GM23338 (cell line): Measurements from ENCODE around the gene UNKL. TPM values are rescaled to one million over a fixed set of nuclear protein-coding genes. Genes with fewer than 3 reads are reported as not detected.

Experiments used
- ATAC-seq: fragments of 200-7000 bp; cut with Tn5 transposase; 3 replicates; pipeline ENCODE4 v1.9.1; 2020
- DNase-seq: peaks from one replicate; pipeline ENCODE4 v3.0.0-alpha.2; 2015; ENCODE audit warnings: low spot score
- H2AFZ ChIP-seq: fragments of 200-600 bp; sonication (generic); 2 replicates; pipeline ENCODE4 v1.8.0; 2016; ENCODE audit warnings: antibody characterized with exemption, mild to moderate bottlenecking, moderate library complexity
- H3F3A ChIP-seq: fragments of 200-600 bp; sonication (generic); replicated peaks from 2 replicates; pipeline ENCODE4 v1.8.0; 2017; ENCODE audit warnings: antibody characterized with exemption, mixed run types, low read depth
- H3K27ac ChIP-seq: fragments of 200-600 bp; sonication (generic); 2 replicates; pipeline ENCODE4 v1.6.1; 2016; ENCODE audit warnings: low read depth
- H3K27me3 ChIP-seq: fragments of 200-600 bp; sonication (generic); 2 replicates; pipeline ENCODE4 v1.8.0; 2016; ENCODE audit warnings: mild to moderate bottlenecking, mixed run types, moderate library complexity; ENCODE audit not compliant: insufficient read depth
- H3K36me3 ChIP-seq: fragments of 200-600 bp; sonication (generic); 2 replicates; pipeline ENCODE4 v1.8.0; 2016; ENCODE audit warnings: mild to moderate bottlenecking; ENCODE audit not compliant: insufficient read depth
- H3K4me1 ChIP-seq: fragments of 200-600 bp; sonication (generic); 2 replicates; pipeline ENCODE4 v1.8.0; 2016; ENCODE audit warnings: mild to moderate bottlenecking, moderate library complexity; ENCODE audit not compliant: insufficient read depth
- H3K4me2 ChIP-seq: fragments of 200-600 bp; sonication (generic); 2 replicates; pipeline ENCODE4 v1.7.1; 2017; ENCODE audit warnings: mixed run types
- H3K4me3 ChIP-seq: fragments of 200-600 bp; sonication (generic); 2 replicates; pipeline ENCODE4 v1.6.1; 2016; ENCODE audit warnings: mixed run types
- H3K79me2 ChIP-seq: fragments of 200-600 bp; sonication (generic); replicated peaks from 2 replicates; pipeline ENCODE4 v1.8.0; 2017; ENCODE audit warnings: mild to moderate bottlenecking; ENCODE audit not compliant: insufficient read depth
- H3K9me2 ChIP-seq: fragments of 200-600 bp; sonication (generic); 2 replicates; pipeline ENCODE4 v1.8.0; 2017; ENCODE audit not compliant: insufficient read depth
- H4K20me1 ChIP-seq: fragments of 200-600 bp; sonication (generic); replicated peaks from 2 replicates; pipeline ENCODE4 v1.8.0; 2017; ENCODE audit warnings: mild to moderate bottlenecking; ENCODE audit not compliant: insufficient read depth
- H3K27ac Mint-ChIP-seq: 2 replicates; pipeline ENCODE4 v1.8.0; 2020; ENCODE audit warnings: inconsistent platforms, mild to moderate bottlenecking, moderate library complexity, mixed read lengths
- H3K27me3 Mint-ChIP-seq: 3 replicates; pipeline ENCODE4 v1.8.0; 2022; ENCODE audit warnings: low read depth, mild to moderate bottlenecking, moderate library complexity, mixed read lengths, inconsistent platforms; ENCODE audit not compliant: insufficient read depth, poor library complexity
- H3K36me3 Mint-ChIP-seq: 3 replicates; pipeline ENCODE4 v1.8.0; 2021; ENCODE audit warnings: low read depth, mild to moderate bottlenecking, inconsistent platforms, moderate library complexity, mixed read lengths
- H3K4me1 Mint-ChIP-seq: 3 replicates; pipeline ENCODE4 v1.8.0; 2020; ENCODE audit warnings: mild to moderate bottlenecking, inconsistent platforms, mixed read lengths
- H3K4me3 Mint-ChIP-seq: 3 replicates; pipeline ENCODE4 v1.8.0; 2021; ENCODE audit warnings: moderate library complexity, mild to moderate bottlenecking, inconsistent platforms, mixed read lengths
- H3K9me3 Mint-ChIP-seq: 3 replicates; pipeline ENCODE4 v1.8.0; 2020; ENCODE audit warnings: moderate library complexity, mild to moderate bottlenecking, inconsistent platforms, mixed read lengths
- CREB1 ChIP-seq: fragments of 250-450 bp; sonication (Bioruptor Pico); IDR thresholded peaks from 2 replicates; pipeline ENCODE4 v1.5.0; 2020; ENCODE audit warnings: low read depth, mild to moderate bottlenecking, moderate library complexity
- CTCF ChIP-seq, 2 experiments: fragments of 200-600 bp in 1 of 2; sonication (generic) in 1 of 2; conservative IDR thresholded peaks; 2 replicates each; pipeline versions ENCODE4 v1.5.1 to v1.6.1; 2016 to 2017; ENCODE audit warnings: antibody characterized with exemption in 2 of 2, low read depth in 2 of 2, mild to moderate bottlenecking in 2 of 2, moderate library complexity in 1 of 2
- ETS1 ChIP-seq: IDR thresholded peaks from 2 replicates; pipeline ENCODE4 v1.6.1; 2016; ENCODE audit warnings: antibody characterized with exemption
- EZH2 ChIP-seq: fragments of 200-600 bp; sonication (generic); IDR thresholded peaks from one replicate; pipeline ENCODE4 v1.8.0; 2017; ENCODE audit warnings: antibody characterized with exemption, mild to moderate bottlenecking, low read depth; ENCODE audit not compliant: unreplicated experiment
- EZH2phosphoT487 ChIP-seq: fragments of 200-600 bp; sonication (generic); IDR thresholded peaks from one replicate; pipeline ENCODE4 v1.8.1; 2018; ENCODE audit warnings: antibody characterized with exemption; ENCODE audit not compliant: unreplicated experiment
- JUNB ChIP-seq: IDR thresholded peaks from one replicate; pipeline ENCODE4 v1.6.1; 2016; ENCODE audit warnings: antibody characterized with exemption; ENCODE audit not compliant: unreplicated experiment
- NANOG ChIP-seq: IDR thresholded peaks from 2 replicates; pipeline ENCODE4 v1.6.1; 2016; ENCODE audit warnings: antibody characterized with exemption, borderline replicate concordance
- POLR2AphosphoS5 ChIP-seq: IDR thresholded peaks from 2 replicates; pipeline ENCODE4 v1.6.1; 2016; ENCODE audit warnings: antibody characterized with exemption, low read depth
- REST ChIP-seq: IDR thresholded peaks from one replicate; pipeline ENCODE4 v1.6.1; 2018; ENCODE audit warnings: antibody characterized with exemption; ENCODE audit not compliant: unreplicated experiment
- STAT1 ChIP-seq: IDR thresholded peaks from one replicate; pipeline ENCODE4 v1.6.1; 2016; ENCODE audit warnings: antibody characterized with exemption; ENCODE audit not compliant: unreplicated experiment
- ZNF114 ChIP-seq: fragments of 250-450 bp; sonication (Bioruptor Pico); IDR thresholded peaks from 2 replicates; pipeline ENCODE4 v1.5.0; 2020; ENCODE audit warnings: mild to moderate bottlenecking, moderate library complexity
- ZNF331 ChIP-seq: fragments of 250-450 bp; sonication (Bioruptor Pico); IDR thresholded peaks from 2 replicates; pipeline ENCODE4 v1.5.0; 2020; ENCODE audit warnings: low read depth, mild to moderate bottlenecking, moderate library complexity
- polyA plus RNA-seq: library from polyadenylated mRNA; unstranded; fragments of >200 nt; fragmentation: Nextera tagmentation; extraction: Ambion mirVana; gene quantifications from 2 replicates; pipeline ENCODE4 v1.2.1, GENCODE V29; 2016
- total RNA-seq: library from RNA; depleted of rRNA; stranded (reverse); fragments of >200 nt; shearing (Covaris generic); gene quantifications from 2 replicates; pipeline ENCODE4 v1.2.3, GENCODE V29; 2014
- TF ChIP-seq, protein P1 (sequence below): fragments of 250-450 bp; sonication (Bioruptor Pico); IDR thresholded peaks from 2 replicates; pipeline ENCODE4 v1.5.0; 2020; ENCODE audit warnings: mild to moderate bottlenecking, moderate library complexity

UNKL gene
- total and polyA plus RNA-seq, 2 experiments from 2014 or later, result 16.7 to 28.7 TPM

GRCh38 chr16:1313721-1314369 is 100.7 kb downstream of the UNKL start:
- Histone ChIP-seq H4K20me1 (peaks cover 49% of the 10 kb centered on the region), H3K4me1 (peaks cover 7% of the 10 kb centered on the region; the same call in 1 of the 2 replicates), H3K4me3 (no peak overlapping the region), H3K36me3 (peaks cover 30% of the 10 kb centered on the region), H3F3A (no peaks in the 10 kb centered on the region), H3K9me2 (no peaks in the 10 kb centered on the region), H3K27me3 (no peaks in the 10 kb centered on the region), H3K79me2 (peaks cover 87% of the 10 kb centered on the region), H3K27ac (no peak overlapping the region), H2AFZ (no peak overlapping the region), H3K4me2 (no peak overlapping the region)
- no peak for ATAC-seq
- TF ChIP-seq ZNF331 (CRISPR knock-in tag) (no peak), ZNF114 (no peak), STAT1 (no peak), JUNB (no peak), ETS1 (no peak), REST (no peak), POLR2AphosphoS5 (no peak), NANOG (no peak), EZH2phosphoT487 (no peak), EZH2 (no peak), CTCF (conservative IDR thresholded peaks at IDR 0.05; ENCODE audit: low read depth in 2 of 2) (no peak), CREB1 (CRISPR knock-in tag) (no peak)
- TF ChIP-seq, protein P1, sequence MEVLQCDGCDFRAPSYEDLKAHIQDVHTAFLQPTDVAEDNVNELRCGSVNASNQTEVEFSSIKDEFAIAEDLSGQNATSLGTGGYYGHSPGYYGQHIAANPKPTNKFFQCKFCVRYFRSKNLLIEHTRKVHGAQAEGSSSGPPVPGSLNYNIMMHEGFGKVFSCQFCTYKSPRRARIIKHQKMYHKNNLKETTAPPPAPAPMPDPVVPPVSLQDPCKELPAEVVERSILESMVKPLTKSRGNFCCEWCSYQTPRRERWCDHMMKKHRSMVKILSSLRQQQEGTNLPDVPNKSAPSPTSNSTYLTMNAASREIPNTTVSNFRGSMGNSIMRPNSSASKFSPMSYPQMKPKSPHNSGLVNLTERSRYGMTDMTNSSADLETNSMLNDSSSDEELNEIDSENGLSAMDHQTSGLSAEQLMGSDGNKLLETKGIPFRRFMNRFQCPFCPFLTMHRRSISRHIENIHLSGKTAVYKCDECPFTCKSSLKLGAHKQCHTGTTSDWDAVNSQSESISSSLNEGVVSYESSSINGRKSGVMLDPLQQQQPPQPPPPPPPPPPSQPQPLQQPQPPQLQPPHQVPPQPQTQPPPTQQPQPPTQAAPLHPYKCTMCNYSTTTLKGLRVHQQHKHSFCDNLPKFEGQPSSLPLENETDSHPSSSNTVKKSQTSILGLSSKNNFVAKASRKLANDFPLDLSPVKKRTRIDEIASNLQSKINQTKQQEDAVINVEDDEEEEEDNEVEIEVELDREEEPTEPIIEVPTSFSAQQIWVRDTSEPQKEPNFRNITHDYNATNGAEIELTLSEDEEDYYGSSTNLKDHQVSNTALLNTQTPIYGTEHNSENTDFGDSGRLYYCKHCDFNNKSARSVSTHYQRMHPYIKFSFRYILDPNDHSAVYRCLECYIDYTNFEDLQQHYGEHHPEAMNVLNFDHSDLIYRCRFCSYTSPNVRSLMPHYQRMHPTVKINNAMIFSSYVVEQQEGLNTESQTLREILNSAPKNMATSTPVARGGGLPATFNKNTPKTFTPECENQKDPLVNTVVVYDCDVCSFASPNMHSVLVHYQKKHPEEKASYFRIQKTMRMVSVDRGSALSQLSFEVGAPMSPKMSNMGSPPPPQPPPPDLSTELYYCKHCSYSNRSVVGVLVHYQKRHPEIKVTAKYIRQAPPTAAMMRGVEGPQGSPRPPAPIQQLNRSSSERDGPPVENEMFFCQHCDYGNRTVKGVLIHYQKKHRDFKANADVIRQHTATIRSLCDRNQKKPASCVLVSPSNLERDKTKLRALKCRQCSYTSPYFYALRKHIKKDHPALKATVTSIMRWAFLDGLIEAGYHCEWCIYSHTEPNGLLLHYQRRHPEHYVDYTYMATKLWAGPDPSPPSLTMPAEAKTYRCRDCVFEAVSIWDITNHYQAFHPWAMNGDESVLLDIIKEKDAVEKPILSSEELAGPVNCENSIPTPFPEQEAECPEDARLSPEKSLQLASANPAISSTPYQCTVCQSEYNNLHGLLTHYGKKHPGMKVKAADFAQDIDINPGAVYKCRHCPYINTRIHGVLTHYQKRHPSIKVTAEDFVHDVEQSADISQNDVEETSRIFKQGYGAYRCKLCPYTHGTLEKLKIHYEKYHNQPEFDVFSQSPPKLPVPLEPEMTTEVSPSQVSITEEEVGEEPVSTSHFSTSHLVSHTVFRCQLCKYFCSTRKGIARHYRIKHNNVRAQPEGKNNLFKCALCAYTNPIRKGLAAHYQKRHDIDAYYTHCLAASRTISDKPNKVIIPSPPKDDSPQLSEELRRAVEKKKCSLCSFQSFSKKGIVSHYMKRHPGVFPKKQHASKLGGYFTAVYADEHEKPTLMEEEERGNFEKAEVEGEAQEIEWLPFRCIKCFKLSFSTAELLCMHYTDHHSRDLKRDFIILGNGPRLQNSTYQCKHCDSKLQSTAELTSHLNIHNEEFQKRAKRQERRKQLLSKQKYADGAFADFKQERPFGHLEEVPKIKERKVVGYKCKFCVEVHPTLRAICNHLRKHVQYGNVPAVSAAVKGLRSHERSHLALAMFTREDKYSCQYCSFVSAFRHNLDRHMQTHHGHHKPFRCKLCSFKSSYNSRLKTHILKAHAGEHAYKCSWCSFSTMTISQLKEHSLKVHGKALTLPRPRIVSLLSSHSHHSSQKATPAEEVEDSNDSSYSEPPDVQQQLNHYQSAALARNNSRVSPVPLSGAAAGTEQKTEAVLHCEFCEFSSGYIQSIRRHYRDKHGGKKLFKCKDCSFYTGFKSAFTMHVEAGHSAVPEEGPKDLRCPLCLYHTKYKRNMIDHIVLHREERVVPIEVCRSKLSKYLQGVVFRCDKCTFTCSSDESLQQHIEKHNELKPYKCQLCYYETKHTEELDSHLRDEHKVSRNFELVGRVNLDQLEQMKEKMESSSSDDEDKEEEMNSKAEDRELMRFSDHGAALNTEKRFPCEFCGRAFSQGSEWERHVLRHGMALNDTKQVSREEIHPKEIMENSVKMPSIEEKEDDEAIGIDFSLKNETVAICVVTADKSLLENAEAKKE (CRISPR knock-in tag), result no peak
- Mint-ChIP-seq H3K4me3 (no peak overlapping the region), H3K4me1 (peaks cover 4% of the 10 kb centered on the region; the same call in 2 of the 3 replicates), H3K36me3 (peaks cover 63% of the 10 kb centered on the region), H3K27me3 (peaks cover 26% of the 10 kb centered on the region), H3K9me3 (no peaks in the 10 kb centered on the region; the same call in 2 of the 3 replicates), H3K27ac (no peak overlapping the region)
- DNase-seq, result no peak
